ENCODE results near the gene TSPAN17. TPM values are rescaled to one million over a fixed set of nuclear protein-coding genes. Genes with fewer than 3 reads are reported as not detected.
A peak's percentile ranks its signal among the peaks of the same experiment; 100 is the strongest.

Gene TSPAN17
- total RNA-seq, 4 donors from 2014 or later, result 16.4 to 36.4 (median 30.6) TPM

DNA sequence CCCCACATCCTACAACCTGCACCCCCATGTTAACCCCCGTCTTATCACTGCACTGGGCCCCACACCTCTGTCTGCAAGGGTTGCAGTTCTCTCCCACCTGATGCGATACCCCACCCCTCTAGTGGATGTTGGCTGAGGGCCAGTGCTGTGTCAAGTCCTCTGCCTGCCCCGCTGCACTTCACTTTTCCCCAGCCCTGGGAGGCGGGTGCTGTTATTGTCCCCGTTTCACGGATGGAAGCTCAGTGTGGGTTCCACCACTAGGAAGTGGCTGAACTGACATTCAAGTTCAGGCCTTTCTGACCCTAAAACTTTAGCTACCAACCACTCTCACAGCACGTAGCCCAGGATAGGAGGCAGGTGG is 20.4 kb upstream of the TSPAN17 start:
- 15 to 43% methylated on average over 6 of the region's 7 CpGs for WGBS, 2 donors
- H3K36me3 ChIP-seq, result no peaks in the 10 kb centered on the region
- no peak for DNase-seq
- H3K9me3 ChIP-seq, result no peaks in the 10 kb centered on the region
- TF ChIP-seq, protein P1, sequence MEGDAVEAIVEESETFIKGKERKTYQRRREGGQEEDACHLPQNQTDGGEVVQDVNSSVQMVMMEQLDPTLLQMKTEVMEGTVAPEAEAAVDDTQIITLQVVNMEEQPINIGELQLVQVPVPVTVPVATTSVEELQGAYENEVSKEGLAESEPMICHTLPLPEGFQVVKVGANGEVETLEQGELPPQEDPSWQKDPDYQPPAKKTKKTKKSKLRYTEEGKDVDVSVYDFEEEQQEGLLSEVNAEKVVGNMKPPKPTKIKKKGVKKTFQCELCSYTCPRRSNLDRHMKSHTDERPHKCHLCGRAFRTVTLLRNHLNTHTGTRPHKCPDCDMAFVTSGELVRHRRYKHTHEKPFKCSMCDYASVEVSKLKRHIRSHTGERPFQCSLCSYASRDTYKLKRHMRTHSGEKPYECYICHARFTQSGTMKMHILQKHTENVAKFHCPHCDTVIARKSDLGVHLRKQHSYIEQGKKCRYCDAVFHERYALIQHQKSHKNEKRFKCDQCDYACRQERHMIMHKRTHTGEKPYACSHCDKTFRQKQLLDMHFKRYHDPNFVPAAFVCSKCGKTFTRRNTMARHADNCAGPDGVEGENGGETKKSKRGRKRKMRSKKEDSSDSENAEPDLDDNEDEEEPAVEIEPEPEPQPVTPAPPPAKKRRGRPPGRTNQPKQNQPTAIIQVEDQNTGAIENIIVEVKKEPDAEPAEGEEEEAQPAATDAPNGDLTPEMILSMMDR (IDR thresholded peaks at IDR 0.05), result no peak
- TF ChIP-seq POLR2A (IDR thresholded peaks at IDR 0.05), result no peak
- no peak overlapping the region for H3K27ac ChIP-seq
- H3K4me3 ChIP-seq, result no peak overlapping the region
- peaks cover 0 to 98% (median 23%) of the 10 kb centered on the region in 4 donors for H3K27me3 ChIP-seq
- peaks cover 8 to 35% (median 16%) of the 10 kb centered on the region in 3 donors for H3K4me1 ChIP-seq
- intact Hi-C loops (cut with DNase I), result no loop called here

DNA sequence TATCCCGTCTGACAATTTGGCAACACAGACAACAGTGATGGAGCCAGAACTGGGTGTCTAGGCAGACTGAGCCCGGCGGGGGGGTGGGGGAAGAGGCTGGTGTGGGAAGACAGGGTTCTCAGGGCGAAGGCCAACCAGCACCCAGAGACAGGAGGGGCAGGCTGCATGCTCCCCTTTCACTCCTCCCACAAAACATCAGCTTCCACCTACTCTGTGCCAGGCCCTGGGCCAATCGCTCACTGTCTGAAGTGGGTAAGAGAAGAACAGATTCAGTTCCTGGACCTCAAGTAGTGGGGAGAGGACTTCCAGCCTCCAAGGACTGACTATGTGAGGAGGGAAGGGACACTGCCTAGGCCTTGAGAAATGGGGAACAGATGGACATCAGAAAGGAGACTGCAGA is 19.7 kb upstream of the TSPAN17 start:
- intact Hi-C loops (cut with DNase I), result no loop called here
- H3K27me3 ChIP-seq, result peaks cover 0 to 98% (median 26%) of the 10 kb centered on the region in 4 donors

DNA sequence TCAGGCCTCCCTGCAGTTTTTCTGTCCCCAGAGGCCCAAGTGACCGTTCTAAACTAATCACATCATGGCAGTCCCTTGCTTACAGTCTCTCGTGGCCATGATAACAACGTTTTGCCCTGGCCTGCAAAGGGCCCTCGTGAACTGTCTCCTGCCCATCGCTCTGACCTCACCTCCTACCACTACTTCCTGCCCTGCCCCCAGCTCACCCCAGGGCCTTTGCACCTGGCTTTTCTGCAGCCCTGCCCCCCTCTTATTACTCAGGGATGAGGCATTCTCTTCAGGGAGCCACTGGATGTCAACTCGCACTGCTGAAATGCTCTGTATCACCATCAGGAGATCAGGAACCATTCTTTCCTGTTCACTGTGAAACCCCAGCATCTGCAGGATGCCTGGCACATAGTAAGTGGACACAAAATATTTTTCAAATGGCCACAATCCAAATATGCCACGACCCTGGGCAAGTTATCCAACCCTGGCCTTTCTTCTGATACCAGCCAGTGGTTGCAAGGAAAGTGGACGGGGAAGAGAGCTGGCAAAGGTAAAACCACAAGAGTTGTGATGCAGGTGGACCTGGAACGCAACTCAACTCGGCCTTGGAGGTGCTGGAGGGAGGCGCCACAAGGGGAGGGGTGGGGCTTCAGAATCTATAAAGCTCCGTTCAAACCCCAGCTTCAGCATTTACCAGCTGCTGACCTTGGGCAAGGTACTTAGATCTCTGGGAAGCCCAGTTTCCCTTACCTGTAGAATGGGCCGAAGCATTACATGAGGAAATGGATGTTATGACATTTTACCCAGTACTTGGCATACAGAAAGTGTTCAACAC is 18.7 kb upstream of the TSPAN17 start:
- H3K36me3 ChIP-seq, result no peaks in the 10 kb centered on the region
- H3K27ac ChIP-seq, result no peak overlapping the region
- H3K4me1 ChIP-seq, result peaks cover 8 to 35% (median 16%) of the 10 kb centered on the region in 3 donors
- TF ChIP-seq, protein P1 (IDR thresholded peaks at IDR 0.05), result no peak
- no peak for TF ChIP-seq POLR2A (IDR thresholded peaks at IDR 0.05)
- intact Hi-C loops (cut with DNase I), result no loop called here
- H3K27me3 ChIP-seq, result peaks cover 0 to 100% (median 28%) of the 10 kb centered on the region in 4 donors
- no peaks in the 10 kb centered on the region for H3K9me3 ChIP-seq
- no peak for DNase-seq
- 44 to 61% methylated on average over 11 to 13 of the region's 13 CpGs for WGBS, 2 donors
- H3K4me3 ChIP-seq, result no peak overlapping the region

More for the DNA sequence above, 19.7 kb upstream of the TSPAN17 start:
- no peak overlapping the region for H3K27ac ChIP-seq
- no peak for TF ChIP-seq POLR2A (IDR thresholded peaks at IDR 0.05)
- TF ChIP-seq, protein P1 (IDR thresholded peaks at IDR 0.05), result no peak
- H3K9me3 ChIP-seq, result no peaks in the 10 kb centered on the region
- no peak overlapping the region for H3K4me3 ChIP-seq
- peaks cover 8 to 35% (median 16%) of the 10 kb centered on the region in 3 donors for H3K4me1 ChIP-seq
- 60 to 70% methylated on average over 3 to 4 of the region's 5 CpGs for WGBS, 2 donors
- H3K36me3 ChIP-seq, result no peaks in the 10 kb centered on the region
- no peak for DNase-seq

DNA sequence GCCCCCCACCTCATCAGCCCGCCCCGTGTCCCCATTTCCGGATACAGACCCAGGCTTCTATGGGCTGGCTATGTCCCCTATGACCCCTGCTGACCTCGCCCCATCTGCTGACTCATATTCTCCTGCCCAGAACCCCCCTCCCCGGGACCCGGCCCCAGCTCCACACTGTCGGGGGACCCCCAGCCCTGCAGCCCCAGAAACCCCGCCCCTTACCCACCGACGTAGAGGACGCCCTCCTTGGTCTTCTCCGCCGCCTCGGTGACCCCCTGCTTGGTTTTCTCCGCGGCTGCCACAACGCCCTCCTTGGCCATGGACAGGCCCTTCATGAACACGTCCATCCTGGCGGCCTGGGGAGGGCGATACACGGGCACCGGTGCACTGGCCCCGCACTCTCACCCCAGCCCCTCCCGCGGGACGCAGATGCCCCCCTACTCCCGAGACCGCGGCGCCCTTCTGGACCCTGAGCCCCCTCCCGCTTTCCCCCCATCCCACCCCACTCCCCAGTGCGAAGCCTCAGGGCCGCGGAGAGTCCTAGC is 17.9 kb upstream of the TSPAN17 start:
- Histone ChIP-seq H3K4me3 (peak overlapping the region in 2 of 4 donors; percentile 39 to 60), H3K9me3 (no peaks in the 10 kb centered on the region), H3K36me3 (no peaks in the 10 kb centered on the region), H3K27me3 (peaks cover 0 to 100% (median 28%) of the 10 kb centered on the region in 4 donors), H3K27ac (no peak overlapping the region), H3K4me1 (peaks cover 8 to 35% (median 16%) of the 10 kb centered on the region in 3 donors)
- 16 to 26% methylated on average over 10 to 21 of the region's 34 CpGs for WGBS, 2 donors
- DNase-seq, result no peak
- intact Hi-C loops (cut with DNase I), result no loop called here
- no peak for TF ChIP-seq POLR2A (IDR thresholded peaks at IDR 0.05)
- TF ChIP-seq, protein P1 (IDR thresholded peaks at IDR 0.05), result no peak

Measured in esophagus squamous epithelium (tissue), 5 donors.